OCI-LY1 (cell line): ENCODE measurements around the gene TNFAIP8.
"Not testable (repeated sequence)": the region's sequence is repeated elsewhere in the genome, so short reads cannot be mapped to it uniquely, and the experiment has no call there.

Experiments used
- H2AFZ ChIP-seq: fragments of 200-600 bp; sonication (generic), shearing (Covaris generic); 2 replicates; pipeline ENCODE4 v1.6.0; 2014; ENCODE audit warnings: antibody characterized with exemption, mild to moderate bottlenecking, low read length
- H3F3A ChIP-seq: fragments of 200-600 bp; sonication (generic), shearing (Covaris generic); 2 replicates; pipeline ENCODE4 v1.6.0; 2014; ENCODE audit warnings: mild to moderate bottlenecking, antibody characterized with exemption, low read length, moderate library complexity; ENCODE audit not compliant: insufficient read depth
- H3K27ac ChIP-seq: fragments of 200-600 bp; sonication (generic); 2 replicates; pipeline ENCODE4 v1.5.1; 2014; ENCODE audit warnings: low read length, mixed run types, mild to moderate bottlenecking, low read depth; ENCODE audit not compliant: poor library complexity, severe bottlenecking
- H3K27me3 ChIP-seq: fragments of 200-600 bp; sonication (generic); 2 replicates; pipeline ENCODE4 v1.6.0; 2014; ENCODE audit warnings: antibody characterized with exemption, mild to moderate bottlenecking, low read length, moderate library complexity; ENCODE audit not compliant: insufficient read depth
- H3K36me3 ChIP-seq: fragments of 200-600 bp; sonication (generic); 2 replicates; pipeline ENCODE4 v1.6.1; 2014; ENCODE audit warnings: mild to moderate bottlenecking, antibody characterized with exemption, low read length, moderate library complexity, mixed read lengths; ENCODE audit not compliant: insufficient read depth
- H3K4me1 ChIP-seq: fragments of 200-600 bp; sonication (generic); 2 replicates; pipeline ENCODE4 v1.5.1; 2014; ENCODE audit warnings: mild to moderate bottlenecking, low read length, moderate library complexity; ENCODE audit not compliant: insufficient read depth, severe bottlenecking
- H3K4me2 ChIP-seq: fragments of 200-600 bp; sonication (generic), shearing (Covaris generic); 2 replicates; pipeline ENCODE4 v1.6.1; 2014; ENCODE audit warnings: low read length
- H3K4me3 ChIP-seq: fragments of 200-600 bp; sonication (generic); 2 replicates; pipeline ENCODE4 v1.5.1; 2014; ENCODE audit warnings: low read length, low read depth, mild to moderate bottlenecking, mixed read lengths; ENCODE audit not compliant: poor library complexity, severe bottlenecking
- H3K79me2 ChIP-seq: fragments of 200-600 bp; shearing (Covaris generic); 2 replicates; pipeline ENCODE4 v1.6.1; 2016; ENCODE audit warnings: mixed run types, low read length, mixed read lengths; ENCODE audit not compliant: insufficient read depth
- H3K9ac ChIP-seq: fragments of 200-600 bp; sonication (generic), shearing (Covaris generic); 2 replicates; pipeline ENCODE4 v1.6.1; 2014; ENCODE audit warnings: mild to moderate bottlenecking, low read length, mixed read lengths
- H3K9me2 ChIP-seq: fragments of 200-600 bp; sonication (generic), shearing (Covaris generic); 2 replicates; pipeline ENCODE4 v1.6.1; 2014; ENCODE audit warnings: low read depth, mild to moderate bottlenecking, low read length, mixed read lengths
- H3K9me3 ChIP-seq: fragments of 200-600 bp; shearing (Covaris generic); 2 replicates; pipeline ENCODE4 v1.6.1; 2014; ENCODE audit warnings: low read length, mixed read lengths
- H4K20me1 ChIP-seq: fragments of 200-600 bp; sonication (generic), shearing (Covaris generic); 2 replicates; pipeline ENCODE4 v1.6.0; 2016; ENCODE audit warnings: mild to moderate bottlenecking, low read length; ENCODE audit not compliant: insufficient read depth
- CTCF ChIP-seq: fragments of 200-600 bp; sonication (generic), shearing (Covaris generic); IDR thresholded peaks from 2 replicates; pipeline ENCODE4 v1.5.1; 2017; ENCODE audit warnings: mild to moderate bottlenecking, antibody characterized with exemption, low read length, moderate library complexity, mixed read lengths
- EZH2 ChIP-seq: fragments of 200-600 bp; sonication (generic), shearing (Covaris generic); IDR thresholded peaks from 2 replicates; pipeline ENCODE4 v1.8.0; 2017; ENCODE audit warnings: borderline replicate concordance, mixed run types, mild to moderate bottlenecking, antibody characterized with exemption, low read length, moderate library complexity, mixed read lengths

The TNFAIP8 gene

DNA sequence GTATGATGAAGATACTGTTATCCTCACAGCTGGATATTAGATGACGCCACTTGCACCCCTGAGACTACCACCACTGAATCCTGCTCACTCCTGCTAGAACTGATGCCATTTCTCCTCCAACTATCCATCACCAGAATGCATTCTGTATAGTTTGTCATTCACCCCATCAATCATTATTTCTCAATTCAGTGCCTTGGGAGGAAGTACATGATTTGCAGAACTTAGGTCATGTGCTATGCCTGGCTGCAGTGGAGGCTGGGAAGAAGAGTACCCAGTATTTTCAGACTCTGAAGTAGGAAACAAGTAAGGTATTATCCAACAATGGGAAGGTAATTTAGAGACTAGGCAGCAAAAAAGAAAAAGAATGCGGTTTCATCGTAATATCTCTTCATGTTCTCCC, 70.2 kb downstream of the TNFAIP8 start:
- no peaks in the 10 kb centered on the region for H3K27me3 ChIP-seq
- no peak overlapping the region for H2AFZ ChIP-seq
- no peaks in the 10 kb centered on the region for H4K20me1 ChIP-seq
- no peak for TF ChIP-seq EZH2
- no peak for TF ChIP-seq CTCF
- H3F3A ChIP-seq: no peaks in the 10 kb centered on the region
- no peaks in the 10 kb centered on the region for H3K9me2 ChIP-seq
- H3K27ac ChIP-seq: no peak overlapping the region
- no peaks in the 10 kb centered on the region for H3K9me3 ChIP-seq
- no peak overlapping the region for H3K4me3 ChIP-seq
- no peaks in the 10 kb centered on the region for H3K79me2 ChIP-seq
- H3K36me3 ChIP-seq: no peaks in the 10 kb centered on the region
- no peaks in the 10 kb centered on the region for H3K4me1 ChIP-seq
- no peak overlapping the region for H3K9ac ChIP-seq
- H3K4me2 ChIP-seq: no peak overlapping the region

DNA sequence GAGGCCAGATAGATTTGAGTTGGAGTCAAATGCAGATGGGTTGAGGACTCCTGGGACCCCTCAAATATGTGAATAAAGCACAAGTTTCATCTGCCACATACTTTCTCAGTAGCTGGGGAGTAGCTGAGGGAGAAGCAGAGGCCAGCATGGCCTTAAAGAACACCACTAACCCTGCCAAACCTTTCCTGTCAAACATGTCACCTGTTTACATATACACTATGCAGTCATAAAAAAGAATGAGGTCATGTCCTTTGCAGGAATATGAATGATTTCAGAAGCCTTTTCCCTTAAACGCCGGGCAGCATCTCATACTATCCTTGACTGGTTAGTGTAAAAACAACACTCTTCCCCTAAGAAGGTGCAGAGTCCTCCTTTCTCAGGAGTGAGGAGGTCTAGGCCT, 71.2 kb downstream of the TNFAIP8 start:
- Histone ChIP-seq H2AFZ (no peak overlapping the region), H3K4me1 (no peaks in the 10 kb centered on the region), H3K36me3 (no peaks in the 10 kb centered on the region), H3K27me3 (no peaks in the 10 kb centered on the region), H3K9me3 (no peaks in the 10 kb centered on the region), H3K4me3 (no peak overlapping the region), H3K9ac (no peak overlapping the region), H3F3A (no peaks in the 10 kb centered on the region), H3K79me2 (no peaks in the 10 kb centered on the region), H3K4me2 (no peak overlapping the region), H3K9me2 (no peaks in the 10 kb centered on the region), H4K20me1 (no peaks in the 10 kb centered on the region), H3K27ac (no peak overlapping the region)
- TF ChIP-seq EZH2 (no peak), CTCF (no peak)

GRCh38 chr5:119427596-119427995, 71.8 kb downstream of the TNFAIP8 start:
- not testable (repeated sequence) for H3K79me2 ChIP-seq, H2AFZ ChIP-seq, H3K4me3 ChIP-seq, H3K9ac ChIP-seq, H4K20me1 ChIP-seq, H3K27ac ChIP-seq, H3K9me3 ChIP-seq, H3K36me3 ChIP-seq, H3K9me2 ChIP-seq, H3K27me3 ChIP-seq, H3K4me1 ChIP-seq, H3K4me2 ChIP-seq, H3F3A ChIP-seq

- not testable (repeated sequence) for H3K4me3 ChIP-seq, H3K79me2 ChIP-seq, H3K27ac ChIP-seq, H3K9me2 ChIP-seq, H3K36me3 ChIP-seq, H2AFZ ChIP-seq, H3K4me2 ChIP-seq, H3F3A ChIP-seq, H3K27me3 ChIP-seq, H3K4me1 ChIP-seq, H4K20me1 ChIP-seq, H3K9ac ChIP-seq, H3K9me3 ChIP-seq
Observed at GRCh38 chr5:119428166-119428565, 72.3 kb downstream of the TNFAIP8 start.

GRCh38 chr5:119428574-119428973, 72.8 kb downstream of the TNFAIP8 start:
- H3K36me3 ChIP-seq, H3K9me3 ChIP-seq, H3K79me2 ChIP-seq, H3K4me1 ChIP-seq, H4K20me1 ChIP-seq, H3K9ac ChIP-seq, H3K4me2 ChIP-seq, H3K27ac ChIP-seq, H3F3A ChIP-seq, H3K4me3 ChIP-seq, H2AFZ ChIP-seq, H3K9me2 ChIP-seq, H3K27me3 ChIP-seq: not testable (repeated sequence)

DNA sequence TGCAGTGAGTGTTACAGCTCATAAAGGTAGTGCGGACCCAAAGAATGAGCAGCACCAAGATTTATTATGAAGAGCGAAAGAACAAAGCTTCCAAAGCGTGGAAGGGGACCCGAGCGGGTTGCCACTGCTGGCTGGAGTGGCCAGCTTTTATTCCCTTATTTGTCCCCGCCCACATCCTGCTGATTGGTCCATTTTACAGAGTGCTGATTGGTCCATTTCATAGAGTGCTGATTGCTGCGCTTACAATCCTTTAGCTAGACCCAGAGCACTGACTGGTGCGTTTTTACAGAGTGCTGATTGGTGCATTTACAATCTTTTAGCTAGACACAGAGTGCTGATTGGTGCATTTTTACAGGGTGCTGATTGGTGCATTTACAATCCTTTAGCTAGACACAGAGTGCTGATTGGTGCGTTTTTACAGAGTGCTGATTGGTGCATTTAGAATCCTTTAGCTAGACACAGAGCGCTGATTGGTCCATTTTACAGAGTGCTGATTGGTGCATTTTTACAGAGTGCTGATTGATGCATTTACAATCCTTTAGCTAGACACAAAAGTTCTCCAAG, 76.9 kb downstream of the TNFAIP8 start:
- peaks cover 17% of the 10 kb centered on the region for H3K4me1 ChIP-seq
- not testable (repeated sequence) for H3K4me3 ChIP-seq, H3F3A ChIP-seq

More for the DNA sequence above, 76.9 kb downstream of the TNFAIP8 start:
- not testable (repeated sequence) for H3K27me3 ChIP-seq, H3K4me2 ChIP-seq, H3K9me3 ChIP-seq, H3K27ac ChIP-seq, H3K9me2 ChIP-seq, H2AFZ ChIP-seq, H3K36me3 ChIP-seq, H4K20me1 ChIP-seq, H3K9ac ChIP-seq, H3K79me2 ChIP-seq
